Raji (cell line): ENCODE measurements around the gene NR6A1.

Experiments used
- POLR2A ChIP-seq: IDR thresholded peaks from 2 replicates; pipeline ENCODE4 v1.6.1; 2011; ENCODE audit warnings: low read depth, low read length, control low read depth; ENCODE audit not compliant: insufficient read depth

Gene NR6A1

GRCh38 chr9:124802426-124802825, 31.3 kb upstream of the NR6A1 start:
- TF ChIP-seq POLR2A, result no peak

GRCh38 chr9:124801356-124801755, 30.2 kb upstream of the NR6A1 start:
- TF ChIP-seq POLR2A, result no peak

GRCh38 chr9:124800306-124801259, 29.5 kb upstream of the NR6A1 start:
- TF ChIP-seq POLR2A, result no peak

- TF ChIP-seq POLR2A, result no peak
Measured at GRCh38 chr9:124799274-124800006, 28.3 kb upstream of the NR6A1 start.

- no peak for TF ChIP-seq POLR2A
Measured at GRCh38 chr9:124797343-124798103, 26.4 kb upstream of the NR6A1 start.

GRCh38 chr9:124795881-124796431, 24.8 kb upstream of the NR6A1 start:
- TF ChIP-seq POLR2A, result no peak

GRCh38 chr9:124794902-124795491, 23.9 kb upstream of the NR6A1 start:
- no peak for TF ChIP-seq POLR2A

- TF ChIP-seq POLR2A, result no peak
Measured at GRCh38 chr9:124793015-124793541, 22.0 kb upstream of the NR6A1 start.

- no peak for TF ChIP-seq POLR2A
Measured at GRCh38 chr9:124792257-124793014, 21.3 kb upstream of the NR6A1 start.

- TF ChIP-seq POLR2A, result no peak
Measured at GRCh38 chr9:124790801-124791505, 19.8 kb upstream of the NR6A1 start.

GRCh38 chr9:124790301-124790700, 19.2 kb upstream of the NR6A1 start:
- no peak for TF ChIP-seq POLR2A

GRCh38 chr9:124789531-124789930, 18.4 kb upstream of the NR6A1 start:
- no peak for TF ChIP-seq POLR2A

- TF ChIP-seq POLR2A, result no peak
Measured at GRCh38 chr9:124788542-124789217, 17.6 kb upstream of the NR6A1 start.
